H9 (cell line): ENCODE results near the gene ATP5PF. TPM values are rescaled to one million over a fixed set of nuclear protein-coding genes. Genes with fewer than 3 reads are reported as not detected.

ENCODE experiments used
- DNase-seq: peaks from one replicate; pipeline ENCODE4 v3.0.0-alpha.2; 2017
- H2AFZ ChIP-seq: one replicate; pipeline ENCODE4 v1.6.1; 2013; ENCODE audit warnings: mild to moderate bottlenecking, low read length, control low read depth, moderate library complexity
- H2AK5ac ChIP-seq: 2 replicates; pipeline ENCODE4 v1.6.1; 2013; ENCODE audit warnings: low read length, control low read depth, mixed read lengths; ENCODE audit not compliant: insufficient read length
- H2BK120ac ChIP-seq: one replicate; pipeline ENCODE4 v1.6.1; 2013; ENCODE audit warnings: low read depth, mild to moderate bottlenecking, low read length, control low read depth, inconsistent platforms; ENCODE audit not compliant: poor library complexity, severe bottlenecking
- H2BK12ac ChIP-seq: 2 replicates; pipeline ENCODE4 v1.6.1; 2013; ENCODE audit warnings: low read length, control low read depth, mixed read lengths, low read depth; ENCODE audit not compliant: insufficient read length
- H2BK15ac ChIP-seq: 2 replicates; pipeline ENCODE4 v1.6.1; 2013; ENCODE audit warnings: low read depth, low read length, control low read depth
- H2BK20ac ChIP-seq: one replicate; pipeline ENCODE4 v1.6.1; 2013; ENCODE audit warnings: low read depth, mild to moderate bottlenecking, low read length, control low read depth, inconsistent platforms; ENCODE audit not compliant: poor library complexity, severe bottlenecking
- H2BK5ac ChIP-seq: 2 replicates; pipeline ENCODE4 v1.6.1; 2013; ENCODE audit warnings: low read length, control low read depth, mixed read lengths; ENCODE audit not compliant: insufficient read length
- H3K14ac ChIP-seq: 2 replicates; pipeline ENCODE4 v1.6.1; 2013; ENCODE audit warnings: low read length, control low read depth; ENCODE audit not compliant: insufficient read depth
- H3K18ac ChIP-seq: 2 replicates; pipeline ENCODE4 v1.6.1; 2013; ENCODE audit warnings: low read depth, mild to moderate bottlenecking, mixed read lengths, low read length, control low read depth; ENCODE audit not compliant: insufficient read length
- H3K23ac ChIP-seq: 2 replicates; pipeline ENCODE4 v1.6.1; 2013; ENCODE audit warnings: low read length, control low read depth, mixed read lengths, low read depth; ENCODE audit not compliant: insufficient read length
- H3K23me2 ChIP-seq: 2 replicates; pipeline ENCODE4 v1.6.1; 2013; ENCODE audit warnings: low read depth, mild to moderate bottlenecking, mixed read lengths, low read length, control low read depth; ENCODE audit not compliant: insufficient read length, poor library complexity, severe bottlenecking
- H3K27ac ChIP-seq: 2 replicates; pipeline ENCODE4 v1.5.1; 2013; ENCODE audit warnings: low read length, control low read depth, mixed read lengths, low read depth; ENCODE audit not compliant: insufficient read length
- H3K27me3 ChIP-seq: 2 replicates; pipeline ENCODE4 v1.6.1; 2013; ENCODE audit warnings: low read length, control low read depth, inconsistent platforms; ENCODE audit not compliant: insufficient read depth
- H3K4ac ChIP-seq: 2 replicates; pipeline ENCODE4 v1.6.1; 2013; ENCODE audit warnings: low read depth, mild to moderate bottlenecking, control low read depth, inconsistent platforms, low read length, moderate library complexity
- H3K4me1 ChIP-seq: 2 replicates; pipeline ENCODE4 v1.6.1; 2013; ENCODE audit warnings: low read length, control low read depth, inconsistent platforms; ENCODE audit not compliant: insufficient read depth
- H3K4me2 ChIP-seq: 2 replicates; pipeline ENCODE4 v1.6.1; 2013; ENCODE audit warnings: low read length, control low read depth, mixed read lengths; ENCODE audit not compliant: insufficient read length, insufficient read depth
- H3K56ac ChIP-seq: 2 replicates; pipeline ENCODE4 v1.6.1; 2013; ENCODE audit warnings: low read depth, mild to moderate bottlenecking, mixed read lengths, low read length, control low read depth; ENCODE audit not compliant: insufficient read length
- H3K79me1 ChIP-seq: 2 replicates; pipeline ENCODE4 v1.6.1; 2013; ENCODE audit warnings: low read depth, mild to moderate bottlenecking, moderate library complexity, low read length, control low read depth, inconsistent platforms; ENCODE audit not compliant: insufficient read depth, poor library complexity, severe bottlenecking
- H3K79me2 ChIP-seq: 2 replicates; pipeline ENCODE4 v1.6.1; 2013; ENCODE audit warnings: low read length, control low read depth, inconsistent platforms; ENCODE audit not compliant: insufficient read depth
- H3K9ac ChIP-seq: 2 replicates; pipeline ENCODE4 v1.6.1; 2013; ENCODE audit warnings: low read length, control low read depth, mixed read lengths; ENCODE audit not compliant: insufficient read length; ENCODE audit errors: extremely low read depth
- H3K9me3 ChIP-seq: one replicate; pipeline ENCODE4 v1.6.1; 2013; ENCODE audit warnings: low read depth, low read length, inconsistent platforms; ENCODE audit not compliant: control insufficient read depth
- H3T11ph ChIP-seq: one replicate; pipeline ENCODE4 v1.6.1; 2013; ENCODE audit warnings: mild to moderate bottlenecking, low read length, control low read depth, inconsistent platforms
- H4K20me1 ChIP-seq: one replicate; pipeline ENCODE4 v1.6.1; 2013; ENCODE audit not compliant: control insufficient read depth, insufficient read length, insufficient read depth
- H4K5ac ChIP-seq: 2 replicates; pipeline ENCODE4 v1.6.1; 2013; ENCODE audit warnings: low read depth, mild to moderate bottlenecking, mixed read lengths, low read length, control low read depth; ENCODE audit not compliant: insufficient read length
- H4K8ac ChIP-seq: replicated peaks from 2 replicates; pipeline ENCODE4 v1.6.1; 2013; ENCODE audit warnings: low read length, control low read depth, mixed read lengths, low read depth; ENCODE audit not compliant: insufficient read length
- H4K91ac ChIP-seq: 2 replicates; pipeline ENCODE4 v1.6.1; 2013; ENCODE audit warnings: low read depth, mild to moderate bottlenecking, moderate library complexity, mixed read lengths, low read length, control low read depth; ENCODE audit not compliant: insufficient read length
- H3K27ac Mint-ChIP-seq, 3 experiments: 2 replicates in 2 of 3; 3 replicates in 1 of 3; pipeline ENCODE4 v1.8.0; 2020 to 2021; ENCODE audit warnings: mixed read lengths in 3 of 3, mild to moderate bottlenecking in 1 of 3, moderate library complexity in 1 of 3
- H3K27me3 Mint-ChIP-seq: 2 replicates; pipeline ENCODE4 v1.8.0; 2021; ENCODE audit warnings: low read depth, mild to moderate bottlenecking, moderate library complexity, mixed read lengths
- H3K36me3 Mint-ChIP-seq, 3 experiments: 2 replicates in 2 of 3; 3 replicates in 1 of 3; pipeline ENCODE4 v1.8.0; 2020 to 2021; ENCODE audit warnings: low read depth in 3 of 3, mixed read lengths in 3 of 3; ENCODE audit not compliant: insufficient read depth in 1 of 3
- H3K4me1 Mint-ChIP-seq, 2 experiments: 2 replicates each; pipeline ENCODE4 v1.8.0; 2020; ENCODE audit warnings: mixed read lengths in 2 of 2
- H3K4me3 Mint-ChIP-seq, 2 experiments: 2 replicates in 1 of 2; 3 replicates in 1 of 2; pipeline ENCODE4 v1.8.0; 2020 to 2021; ENCODE audit warnings: mild to moderate bottlenecking in 2 of 2, mixed read lengths in 2 of 2, moderate library complexity in 1 of 2
- H3K9me3 Mint-ChIP-seq, 2 experiments: 2 replicates in 1 of 2; 3 replicates in 1 of 2; pipeline ENCODE4 v1.8.0; 2020; ENCODE audit warnings: mild to moderate bottlenecking in 2 of 2, mixed read lengths in 2 of 2, moderate library complexity in 1 of 2
- WGBS: extraction: QIAGEN DNeasy Blood & Tissue Kit; methylation state at CpG from one replicate; pipeline ENCODE4 v1.1.7; 2013; ENCODE audit warnings: missing lambda C conversion rate, low lambda C conversion rate, mixed read lengths; ENCODE audit not compliant: insufficient read length; ENCODE audit errors: extremely low coverage; 5-methylcytosine and 5-hydroxymethylcytosine counted together
- total RNA-seq: library from RNA; stranded (reverse); gene quantifications from 2 replicates; pipeline ENCODE4 v1.2.1, GENCODE V29; 2021
- TF ChIP-seq, protein P1 (sequence below): fragments of 200-600 bp; sonication (generic); conservative IDR thresholded peaks from 3 replicates; pipeline ENCODE4 v1.8.0; 2021; ENCODE audit warnings: antibody characterized with exemption, mild to moderate bottlenecking

ATP5PF gene
- total RNA-seq, 1 experiment from 2014 or later = 143 TPM

DNA sequence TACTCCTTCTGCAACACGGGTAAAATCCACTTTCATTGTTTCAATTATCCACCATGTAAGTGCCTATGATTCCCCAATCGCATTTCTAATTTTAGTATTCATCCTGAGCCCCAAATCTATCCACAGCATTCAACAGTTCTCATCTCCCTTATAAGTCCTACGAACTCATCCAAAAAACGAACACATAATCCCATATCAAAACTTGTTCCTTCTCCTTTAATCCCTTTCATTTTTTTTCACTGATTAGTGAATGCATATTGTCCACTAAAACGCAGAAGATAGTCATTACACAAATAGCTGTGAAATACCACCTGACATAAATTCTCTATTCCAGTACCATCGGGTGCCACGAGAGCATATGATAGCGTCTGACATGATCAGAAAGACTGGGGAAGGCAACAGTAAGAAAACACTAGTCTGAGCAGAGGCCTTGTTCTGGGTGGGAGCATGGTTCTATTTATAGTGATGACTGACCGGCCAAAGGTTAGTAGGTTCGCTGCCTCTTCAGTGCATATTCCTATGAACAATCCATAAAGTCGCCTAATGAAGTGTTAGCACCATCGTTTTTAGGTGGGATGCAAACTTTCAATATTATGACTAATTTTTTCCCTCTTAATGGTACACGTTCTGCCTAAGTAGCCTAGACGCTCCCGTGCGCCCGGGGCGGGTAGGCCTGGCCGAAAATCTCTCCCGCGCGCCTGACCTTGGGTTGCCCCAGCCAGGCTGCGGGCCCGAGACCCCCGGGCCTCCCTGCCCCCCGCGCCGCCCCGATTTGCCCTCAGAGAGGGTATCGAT is 648 bp downstream of the ATP5PF start:
- peaks cover 2 to 14% (median 12%) of the 10 kb centered on the region in 3 experiments for H3K36me3 Mint-ChIP-seq
- peak overlapping the region; percentile 100 for H3K27ac Mint-ChIP-seq
- no peaks in the 10 kb centered on the region for H3K27me3 Mint-ChIP-seq
- Histone ChIP-seq H3K9me3 (no peaks in the 10 kb centered on the region), H2BK15ac (no peak overlapping the region), H3K4me1 (no peaks in the 10 kb centered on the region), H2AFZ (no peak overlapping the region), H3K27ac (no peak overlapping the region), H4K91ac (no peak overlapping the region), H2BK5ac (no peak overlapping the region), H3K56ac (no peak overlapping the region), H3K79me2 (peaks cover 25% of the 10 kb centered on the region; the same call in 1 of the 2 replicates), H3K79me1 (peaks cover 3% of the 10 kb centered on the region), H3K23me2 (peaks cover 11% of the 10 kb centered on the region), H3K14ac (no peak overlapping the region), H3T11ph (no peak overlapping the region), H4K8ac (no peak overlapping the region), H3K23ac (no peak overlapping the region), H3K4ac (no peak overlapping the region), H3K9ac (peak overlapping the region; percentile 83), H2BK120ac (no peak overlapping the region), H2BK20ac (no peak overlapping the region), H3K27me3 (no peaks in the 10 kb centered on the region), H3K18ac (no peak overlapping the region), H4K5ac (no peak overlapping the region), H2AK5ac (no peak overlapping the region), H4K20me1 (no peaks in the 10 kb centered on the region), H3K4me2 (peak overlapping the region; percentile 38), H2BK12ac (no peak overlapping the region)
- H3K4me3 Mint-ChIP-seq = peak overlapping the region; percentile 100
- WGBS = 100% methylated on average over 2 of the region's 30 CpGs
- no peak for DNase-seq
- H3K9me3 Mint-ChIP-seq = peaks cover 2 to 5% of the 10 kb centered on the region in 2 experiments; a peak in 3 of 5 replicates
- peaks cover 23 to 27% of the 10 kb centered on the region in 2 experiments for H3K4me1 Mint-ChIP-seq
- TF ChIP-seq, protein P1, sequence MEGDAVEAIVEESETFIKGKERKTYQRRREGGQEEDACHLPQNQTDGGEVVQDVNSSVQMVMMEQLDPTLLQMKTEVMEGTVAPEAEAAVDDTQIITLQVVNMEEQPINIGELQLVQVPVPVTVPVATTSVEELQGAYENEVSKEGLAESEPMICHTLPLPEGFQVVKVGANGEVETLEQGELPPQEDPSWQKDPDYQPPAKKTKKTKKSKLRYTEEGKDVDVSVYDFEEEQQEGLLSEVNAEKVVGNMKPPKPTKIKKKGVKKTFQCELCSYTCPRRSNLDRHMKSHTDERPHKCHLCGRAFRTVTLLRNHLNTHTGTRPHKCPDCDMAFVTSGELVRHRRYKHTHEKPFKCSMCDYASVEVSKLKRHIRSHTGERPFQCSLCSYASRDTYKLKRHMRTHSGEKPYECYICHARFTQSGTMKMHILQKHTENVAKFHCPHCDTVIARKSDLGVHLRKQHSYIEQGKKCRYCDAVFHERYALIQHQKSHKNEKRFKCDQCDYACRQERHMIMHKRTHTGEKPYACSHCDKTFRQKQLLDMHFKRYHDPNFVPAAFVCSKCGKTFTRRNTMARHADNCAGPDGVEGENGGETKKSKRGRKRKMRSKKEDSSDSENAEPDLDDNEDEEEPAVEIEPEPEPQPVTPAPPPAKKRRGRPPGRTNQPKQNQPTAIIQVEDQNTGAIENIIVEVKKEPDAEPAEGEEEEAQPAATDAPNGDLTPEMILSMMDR = no peak
